Keratinocyte (primary cell): ENCODE measurements around the gene VAV2.

Experiments used
- CTCF ChIP-seq, 3 experiments: IDR thresholded peaks in 1 of 3; conservative IDR thresholded peaks in 1 of 3; optimal IDR thresholded peaks in 1 of 3; 2 replicates in 2 of 3; 3 replicates in 1 of 3; pipeline versions ENCODE3 to v1.5.1; 2011; ENCODE audit warnings: low read length in 3 of 3, mild to moderate bottlenecking in 3 of 3, moderate library complexity in 2 of 3, control low read depth in 1 of 3, inconsistent platforms in 1 of 3; ENCODE audit not compliant: insufficient read depth in 2 of 3; ENCODE audit errors: extremely low read depth in 1 of 3
- EZH2 ChIP-seq: IDR thresholded peaks from one replicate; pipeline ENCODE4 v1.6.1; 2012; ENCODE audit warnings: inconsistent platforms, mild to moderate bottlenecking, low read length, moderate library complexity

GRCh38 chr9:133913571-133914369 is 78.4 kb downstream of the VAV2 start:
- TF ChIP-seq CTCF (optimal IDR thresholded peaks at IDR 0.05 in 1 of 3, IDR thresholded peaks at IDR 0.05 in 1 of 3, conservative IDR thresholded peaks at IDR 0.05 in 1 of 3; ENCODE audit: extremely low read depth in 1 of 3, insufficient read depth in 2 of 3, low read length in 3 of 3) (no peak), EZH2 (no peak)
